GM23338 (cell line): ENCODE measurements around the gene TARS3. TPM values are rescaled to one million over a fixed set of nuclear protein-coding genes. Genes with fewer than 3 reads are reported as not detected.

ENCODE experiments used
- ATAC-seq: fragments of 200-7000 bp; cut with Tn5 transposase; 3 replicates; pipeline ENCODE4 v1.9.1; 2020
- DNase-seq: peaks from one replicate; pipeline ENCODE4 v3.0.0-alpha.2; 2015; ENCODE audit warnings: low spot score
- H2AFZ ChIP-seq: fragments of 200-600 bp; sonication (generic); 2 replicates; pipeline ENCODE4 v1.8.0; 2016; ENCODE audit warnings: antibody characterized with exemption, mild to moderate bottlenecking, moderate library complexity
- H3F3A ChIP-seq: fragments of 200-600 bp; sonication (generic); replicated peaks from 2 replicates; pipeline ENCODE4 v1.8.0; 2017; ENCODE audit warnings: antibody characterized with exemption, mixed run types, low read depth
- H3K27ac ChIP-seq: fragments of 200-600 bp; sonication (generic); 2 replicates; pipeline ENCODE4 v1.6.1; 2016; ENCODE audit warnings: low read depth
- H3K27me3 ChIP-seq: fragments of 200-600 bp; sonication (generic); 2 replicates; pipeline ENCODE4 v1.8.0; 2016; ENCODE audit warnings: mild to moderate bottlenecking, mixed run types, moderate library complexity; ENCODE audit not compliant: insufficient read depth
- H3K36me3 ChIP-seq: fragments of 200-600 bp; sonication (generic); 2 replicates; pipeline ENCODE4 v1.8.0; 2016; ENCODE audit warnings: mild to moderate bottlenecking; ENCODE audit not compliant: insufficient read depth
- H3K4me1 ChIP-seq: fragments of 200-600 bp; sonication (generic); 2 replicates; pipeline ENCODE4 v1.8.0; 2016; ENCODE audit warnings: mild to moderate bottlenecking, moderate library complexity; ENCODE audit not compliant: insufficient read depth
- H3K4me2 ChIP-seq: fragments of 200-600 bp; sonication (generic); 2 replicates; pipeline ENCODE4 v1.7.1; 2017; ENCODE audit warnings: mixed run types
- H3K4me3 ChIP-seq: fragments of 200-600 bp; sonication (generic); 2 replicates; pipeline ENCODE4 v1.6.1; 2016; ENCODE audit warnings: mixed run types
- H3K79me2 ChIP-seq: fragments of 200-600 bp; sonication (generic); replicated peaks from 2 replicates; pipeline ENCODE4 v1.8.0; 2017; ENCODE audit warnings: mild to moderate bottlenecking; ENCODE audit not compliant: insufficient read depth
- H3K9me2 ChIP-seq: fragments of 200-600 bp; sonication (generic); 2 replicates; pipeline ENCODE4 v1.8.0; 2017; ENCODE audit not compliant: insufficient read depth
- H4K20me1 ChIP-seq: fragments of 200-600 bp; sonication (generic); replicated peaks from 2 replicates; pipeline ENCODE4 v1.8.0; 2017; ENCODE audit warnings: mild to moderate bottlenecking; ENCODE audit not compliant: insufficient read depth
- H3K27ac Mint-ChIP-seq: 2 replicates; pipeline ENCODE4 v1.8.0; 2020; ENCODE audit warnings: inconsistent platforms, mild to moderate bottlenecking, moderate library complexity, mixed read lengths
- H3K27me3 Mint-ChIP-seq: 3 replicates; pipeline ENCODE4 v1.8.0; 2022; ENCODE audit warnings: low read depth, mild to moderate bottlenecking, moderate library complexity, mixed read lengths, inconsistent platforms; ENCODE audit not compliant: insufficient read depth, poor library complexity
- H3K36me3 Mint-ChIP-seq: 3 replicates; pipeline ENCODE4 v1.8.0; 2021; ENCODE audit warnings: low read depth, mild to moderate bottlenecking, inconsistent platforms, moderate library complexity, mixed read lengths
- H3K4me1 Mint-ChIP-seq: 3 replicates; pipeline ENCODE4 v1.8.0; 2020; ENCODE audit warnings: mild to moderate bottlenecking, inconsistent platforms, mixed read lengths
- H3K4me3 Mint-ChIP-seq: 3 replicates; pipeline ENCODE4 v1.8.0; 2021; ENCODE audit warnings: moderate library complexity, mild to moderate bottlenecking, inconsistent platforms, mixed read lengths
- H3K9me3 Mint-ChIP-seq: 3 replicates; pipeline ENCODE4 v1.8.0; 2020; ENCODE audit warnings: moderate library complexity, mild to moderate bottlenecking, inconsistent platforms, mixed read lengths
- CREB1 ChIP-seq: fragments of 250-450 bp; sonication (Bioruptor Pico); IDR thresholded peaks from 2 replicates; pipeline ENCODE4 v1.5.0; 2020; ENCODE audit warnings: low read depth, mild to moderate bottlenecking, moderate library complexity
- EZH2 ChIP-seq: fragments of 200-600 bp; sonication (generic); IDR thresholded peaks from one replicate; pipeline ENCODE4 v1.8.0; 2017; ENCODE audit warnings: antibody characterized with exemption, mild to moderate bottlenecking, low read depth; ENCODE audit not compliant: unreplicated experiment
- EZH2phosphoT487 ChIP-seq: fragments of 200-600 bp; sonication (generic); IDR thresholded peaks from one replicate; pipeline ENCODE4 v1.8.1; 2018; ENCODE audit warnings: antibody characterized with exemption; ENCODE audit not compliant: unreplicated experiment
- JUNB ChIP-seq: IDR thresholded peaks from one replicate; pipeline ENCODE4 v1.6.1; 2016; ENCODE audit warnings: antibody characterized with exemption; ENCODE audit not compliant: unreplicated experiment
- NANOG ChIP-seq: IDR thresholded peaks from 2 replicates; pipeline ENCODE4 v1.6.1; 2016; ENCODE audit warnings: antibody characterized with exemption, borderline replicate concordance
- POLR2AphosphoS5 ChIP-seq: IDR thresholded peaks from 2 replicates; pipeline ENCODE4 v1.6.1; 2016; ENCODE audit warnings: antibody characterized with exemption, low read depth
- STAT1 ChIP-seq: IDR thresholded peaks from one replicate; pipeline ENCODE4 v1.6.1; 2016; ENCODE audit warnings: antibody characterized with exemption; ENCODE audit not compliant: unreplicated experiment
- ZNF114 ChIP-seq: fragments of 250-450 bp; sonication (Bioruptor Pico); IDR thresholded peaks from 2 replicates; pipeline ENCODE4 v1.5.0; 2020; ENCODE audit warnings: mild to moderate bottlenecking, moderate library complexity
- ZNF331 ChIP-seq: fragments of 250-450 bp; sonication (Bioruptor Pico); IDR thresholded peaks from 2 replicates; pipeline ENCODE4 v1.5.0; 2020; ENCODE audit warnings: low read depth, mild to moderate bottlenecking, moderate library complexity
- polyA plus RNA-seq: library from polyadenylated mRNA; unstranded; fragments of >200 nt; fragmentation: Nextera tagmentation; extraction: Ambion mirVana; gene quantifications from 2 replicates; pipeline ENCODE4 v1.2.1, GENCODE V29; 2016
- total RNA-seq: library from RNA; depleted of rRNA; stranded (reverse); fragments of >200 nt; shearing (Covaris generic); gene quantifications from 2 replicates; pipeline ENCODE4 v1.2.3, GENCODE V29; 2014
- TF ChIP-seq, protein P1 (sequence below): IDR thresholded peaks from one replicate; pipeline ENCODE4 v1.6.1; 2018; ENCODE audit warnings: antibody characterized with exemption; ENCODE audit not compliant: unreplicated experiment
- TF ChIP-seq, protein P2 (sequence below), 2 experiments: fragments of 200-600 bp in 1 of 2; sonication (generic) in 1 of 2; conservative IDR thresholded peaks; 2 replicates each; pipeline versions ENCODE4 v1.5.1 to v1.6.1; 2016 to 2017; ENCODE audit warnings: antibody characterized with exemption in 2 of 2, low read depth in 2 of 2, mild to moderate bottlenecking in 2 of 2, moderate library complexity in 1 of 2
- TF ChIP-seq, protein P3 (sequence below): fragments of 250-450 bp; sonication (Bioruptor Pico); IDR thresholded peaks from 2 replicates; pipeline ENCODE4 v1.5.0; 2020; ENCODE audit warnings: mild to moderate bottlenecking, moderate library complexity

The TARS3 gene
- total and polyA plus RNA-seq, 2 experiments from 2014 or later = 13.0 to 15.4 TPM

DNA sequence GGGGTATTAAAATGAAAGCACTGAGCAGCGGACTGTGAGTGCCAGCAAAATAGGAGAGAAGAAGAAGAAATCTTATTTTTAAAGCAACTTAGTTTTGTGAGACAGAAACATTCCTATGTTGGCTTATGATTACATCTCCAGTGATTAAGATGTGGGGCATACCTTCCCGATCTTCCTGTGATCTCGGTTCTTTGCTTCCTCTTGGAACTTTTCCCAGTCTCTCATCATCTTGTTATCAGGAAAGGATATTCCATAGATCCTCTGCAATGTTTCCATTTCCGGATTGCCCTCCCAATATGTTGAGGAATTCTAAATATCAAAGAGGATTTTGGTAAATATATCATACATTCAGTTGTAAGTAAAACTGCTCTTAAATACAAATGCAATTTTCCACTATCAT lies 22.2 kb downstream of the TARS3 start:
- no peaks in the 10 kb centered on the region for H3K27me3 Mint-ChIP-seq
- H3K27ac Mint-ChIP-seq = no peak overlapping the region
- no peaks in the 10 kb centered on the region for H3K4me1 ChIP-seq
- H3K36me3 ChIP-seq = peaks cover 7% of the 10 kb centered on the region; the same call in 1 of the 2 replicates
- TF ChIP-seq NANOG = no peak
- H3K79me2 ChIP-seq = no peaks in the 10 kb centered on the region
- H3K36me3 Mint-ChIP-seq = peaks cover 29% of the 10 kb centered on the region
- H3K9me3 Mint-ChIP-seq = no peaks in the 10 kb centered on the region
- no peak overlapping the region for H2AFZ ChIP-seq
- H4K20me1 ChIP-seq = no peaks in the 10 kb centered on the region
- H3K27me3 ChIP-seq = no peaks in the 10 kb centered on the region
- H3K4me1 Mint-ChIP-seq = no peaks in the 10 kb centered on the region
- H3K4me3 ChIP-seq = no peak overlapping the region
- H3K9me2 ChIP-seq = no peaks in the 10 kb centered on the region
- no peak overlapping the region for H3K4me2 ChIP-seq
- no peak overlapping the region for H3K27ac ChIP-seq
- DNase-seq = no peak
- no peaks in the 10 kb centered on the region for H3F3A ChIP-seq
- no peak for ATAC-seq
- H3K4me3 Mint-ChIP-seq = no peak overlapping the region

DNA sequence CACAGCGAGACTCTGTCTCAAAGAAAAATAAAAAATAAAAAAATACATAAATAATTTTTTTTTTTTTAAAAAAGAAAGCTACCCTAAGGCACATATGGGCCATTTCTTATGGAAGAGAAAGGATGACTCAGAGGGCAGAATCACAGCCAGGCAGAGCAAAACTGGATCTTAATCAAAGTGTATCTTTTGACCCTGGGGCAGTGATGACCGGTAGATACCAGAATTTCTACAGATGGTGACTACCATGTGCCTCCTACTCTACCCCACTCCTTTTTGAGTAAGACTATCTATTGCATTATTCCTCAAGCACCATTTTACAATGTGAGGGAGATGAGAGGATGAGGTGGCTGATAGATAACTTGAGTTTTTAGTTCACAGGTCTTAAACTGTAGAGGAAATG lies 26.0 kb downstream of the TARS3 start:
- H3K27ac ChIP-seq = no peak overlapping the region
- no peaks in the 10 kb centered on the region for H3K9me2 ChIP-seq
- DNase-seq (no peak), ATAC-seq (no peak)
- Mint-ChIP-seq H3K9me3 (no peaks in the 10 kb centered on the region), H3K36me3 (peaks cover 30% of the 10 kb centered on the region), H3K4me1 (peaks cover 3% of the 10 kb centered on the region; the same call in 2 of the 3 replicates), H3K27me3 (no peaks in the 10 kb centered on the region), H3K27ac (no peak overlapping the region), H3K4me3 (no peak overlapping the region)
- H2AFZ ChIP-seq = no peak overlapping the region
- H4K20me1 ChIP-seq = no peaks in the 10 kb centered on the region
- no peak overlapping the region for H3K4me3 ChIP-seq
- no peaks in the 10 kb centered on the region for H3K27me3 ChIP-seq
- no peaks in the 10 kb centered on the region for H3K79me2 ChIP-seq
- no peaks in the 10 kb centered on the region for H3F3A ChIP-seq
- peaks cover 16% of the 10 kb centered on the region; the same call in 1 of the 2 replicates for H3K36me3 ChIP-seq
- no peak overlapping the region for H3K4me2 ChIP-seq
- no peaks in the 10 kb centered on the region; the same call in 1 of the 2 replicates for H3K4me1 ChIP-seq
- TF ChIP-seq POLR2AphosphoS5 = no peak
- TF ChIP-seq STAT1 = no peak
- no peak for TF ChIP-seq ZNF331 (CRISPR knock-in tag)
- no peak for TF ChIP-seq ZNF114
- no peak for TF ChIP-seq EZH2phosphoT487
- TF ChIP-seq, protein P1, sequence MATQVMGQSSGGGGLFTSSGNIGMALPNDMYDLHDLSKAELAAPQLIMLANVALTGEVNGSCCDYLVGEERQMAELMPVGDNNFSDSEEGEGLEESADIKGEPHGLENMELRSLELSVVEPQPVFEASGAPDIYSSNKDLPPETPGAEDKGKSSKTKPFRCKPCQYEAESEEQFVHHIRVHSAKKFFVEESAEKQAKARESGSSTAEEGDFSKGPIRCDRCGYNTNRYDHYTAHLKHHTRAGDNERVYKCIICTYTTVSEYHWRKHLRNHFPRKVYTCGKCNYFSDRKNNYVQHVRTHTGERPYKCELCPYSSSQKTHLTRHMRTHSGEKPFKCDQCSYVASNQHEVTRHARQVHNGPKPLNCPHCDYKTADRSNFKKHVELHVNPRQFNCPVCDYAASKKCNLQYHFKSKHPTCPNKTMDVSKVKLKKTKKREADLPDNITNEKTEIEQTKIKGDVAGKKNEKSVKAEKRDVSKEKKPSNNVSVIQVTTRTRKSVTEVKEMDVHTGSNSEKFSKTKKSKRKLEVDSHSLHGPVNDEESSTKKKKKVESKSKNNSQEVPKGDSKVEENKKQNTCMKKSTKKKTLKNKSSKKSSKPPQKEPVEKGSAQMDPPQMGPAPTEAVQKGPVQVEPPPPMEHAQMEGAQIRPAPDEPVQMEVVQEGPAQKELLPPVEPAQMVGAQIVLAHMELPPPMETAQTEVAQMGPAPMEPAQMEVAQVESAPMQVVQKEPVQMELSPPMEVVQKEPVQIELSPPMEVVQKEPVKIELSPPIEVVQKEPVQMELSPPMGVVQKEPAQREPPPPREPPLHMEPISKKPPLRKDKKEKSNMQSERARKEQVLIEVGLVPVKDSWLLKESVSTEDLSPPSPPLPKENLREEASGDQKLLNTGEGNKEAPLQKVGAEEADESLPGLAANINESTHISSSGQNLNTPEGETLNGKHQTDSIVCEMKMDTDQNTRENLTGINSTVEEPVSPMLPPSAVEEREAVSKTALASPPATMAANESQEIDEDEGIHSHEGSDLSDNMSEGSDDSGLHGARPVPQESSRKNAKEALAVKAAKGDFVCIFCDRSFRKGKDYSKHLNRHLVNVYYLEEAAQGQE = no peak
- TF ChIP-seq NANOG = no peak
- TF ChIP-seq, protein P2, sequence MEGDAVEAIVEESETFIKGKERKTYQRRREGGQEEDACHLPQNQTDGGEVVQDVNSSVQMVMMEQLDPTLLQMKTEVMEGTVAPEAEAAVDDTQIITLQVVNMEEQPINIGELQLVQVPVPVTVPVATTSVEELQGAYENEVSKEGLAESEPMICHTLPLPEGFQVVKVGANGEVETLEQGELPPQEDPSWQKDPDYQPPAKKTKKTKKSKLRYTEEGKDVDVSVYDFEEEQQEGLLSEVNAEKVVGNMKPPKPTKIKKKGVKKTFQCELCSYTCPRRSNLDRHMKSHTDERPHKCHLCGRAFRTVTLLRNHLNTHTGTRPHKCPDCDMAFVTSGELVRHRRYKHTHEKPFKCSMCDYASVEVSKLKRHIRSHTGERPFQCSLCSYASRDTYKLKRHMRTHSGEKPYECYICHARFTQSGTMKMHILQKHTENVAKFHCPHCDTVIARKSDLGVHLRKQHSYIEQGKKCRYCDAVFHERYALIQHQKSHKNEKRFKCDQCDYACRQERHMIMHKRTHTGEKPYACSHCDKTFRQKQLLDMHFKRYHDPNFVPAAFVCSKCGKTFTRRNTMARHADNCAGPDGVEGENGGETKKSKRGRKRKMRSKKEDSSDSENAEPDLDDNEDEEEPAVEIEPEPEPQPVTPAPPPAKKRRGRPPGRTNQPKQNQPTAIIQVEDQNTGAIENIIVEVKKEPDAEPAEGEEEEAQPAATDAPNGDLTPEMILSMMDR (conservative IDR thresholded peaks at IDR 0.05; ENCODE audit: low read depth in 2 of 2) = no peak
- TF ChIP-seq JUNB = no peak
- TF ChIP-seq EZH2 = no peak
- TF ChIP-seq, protein P3, sequence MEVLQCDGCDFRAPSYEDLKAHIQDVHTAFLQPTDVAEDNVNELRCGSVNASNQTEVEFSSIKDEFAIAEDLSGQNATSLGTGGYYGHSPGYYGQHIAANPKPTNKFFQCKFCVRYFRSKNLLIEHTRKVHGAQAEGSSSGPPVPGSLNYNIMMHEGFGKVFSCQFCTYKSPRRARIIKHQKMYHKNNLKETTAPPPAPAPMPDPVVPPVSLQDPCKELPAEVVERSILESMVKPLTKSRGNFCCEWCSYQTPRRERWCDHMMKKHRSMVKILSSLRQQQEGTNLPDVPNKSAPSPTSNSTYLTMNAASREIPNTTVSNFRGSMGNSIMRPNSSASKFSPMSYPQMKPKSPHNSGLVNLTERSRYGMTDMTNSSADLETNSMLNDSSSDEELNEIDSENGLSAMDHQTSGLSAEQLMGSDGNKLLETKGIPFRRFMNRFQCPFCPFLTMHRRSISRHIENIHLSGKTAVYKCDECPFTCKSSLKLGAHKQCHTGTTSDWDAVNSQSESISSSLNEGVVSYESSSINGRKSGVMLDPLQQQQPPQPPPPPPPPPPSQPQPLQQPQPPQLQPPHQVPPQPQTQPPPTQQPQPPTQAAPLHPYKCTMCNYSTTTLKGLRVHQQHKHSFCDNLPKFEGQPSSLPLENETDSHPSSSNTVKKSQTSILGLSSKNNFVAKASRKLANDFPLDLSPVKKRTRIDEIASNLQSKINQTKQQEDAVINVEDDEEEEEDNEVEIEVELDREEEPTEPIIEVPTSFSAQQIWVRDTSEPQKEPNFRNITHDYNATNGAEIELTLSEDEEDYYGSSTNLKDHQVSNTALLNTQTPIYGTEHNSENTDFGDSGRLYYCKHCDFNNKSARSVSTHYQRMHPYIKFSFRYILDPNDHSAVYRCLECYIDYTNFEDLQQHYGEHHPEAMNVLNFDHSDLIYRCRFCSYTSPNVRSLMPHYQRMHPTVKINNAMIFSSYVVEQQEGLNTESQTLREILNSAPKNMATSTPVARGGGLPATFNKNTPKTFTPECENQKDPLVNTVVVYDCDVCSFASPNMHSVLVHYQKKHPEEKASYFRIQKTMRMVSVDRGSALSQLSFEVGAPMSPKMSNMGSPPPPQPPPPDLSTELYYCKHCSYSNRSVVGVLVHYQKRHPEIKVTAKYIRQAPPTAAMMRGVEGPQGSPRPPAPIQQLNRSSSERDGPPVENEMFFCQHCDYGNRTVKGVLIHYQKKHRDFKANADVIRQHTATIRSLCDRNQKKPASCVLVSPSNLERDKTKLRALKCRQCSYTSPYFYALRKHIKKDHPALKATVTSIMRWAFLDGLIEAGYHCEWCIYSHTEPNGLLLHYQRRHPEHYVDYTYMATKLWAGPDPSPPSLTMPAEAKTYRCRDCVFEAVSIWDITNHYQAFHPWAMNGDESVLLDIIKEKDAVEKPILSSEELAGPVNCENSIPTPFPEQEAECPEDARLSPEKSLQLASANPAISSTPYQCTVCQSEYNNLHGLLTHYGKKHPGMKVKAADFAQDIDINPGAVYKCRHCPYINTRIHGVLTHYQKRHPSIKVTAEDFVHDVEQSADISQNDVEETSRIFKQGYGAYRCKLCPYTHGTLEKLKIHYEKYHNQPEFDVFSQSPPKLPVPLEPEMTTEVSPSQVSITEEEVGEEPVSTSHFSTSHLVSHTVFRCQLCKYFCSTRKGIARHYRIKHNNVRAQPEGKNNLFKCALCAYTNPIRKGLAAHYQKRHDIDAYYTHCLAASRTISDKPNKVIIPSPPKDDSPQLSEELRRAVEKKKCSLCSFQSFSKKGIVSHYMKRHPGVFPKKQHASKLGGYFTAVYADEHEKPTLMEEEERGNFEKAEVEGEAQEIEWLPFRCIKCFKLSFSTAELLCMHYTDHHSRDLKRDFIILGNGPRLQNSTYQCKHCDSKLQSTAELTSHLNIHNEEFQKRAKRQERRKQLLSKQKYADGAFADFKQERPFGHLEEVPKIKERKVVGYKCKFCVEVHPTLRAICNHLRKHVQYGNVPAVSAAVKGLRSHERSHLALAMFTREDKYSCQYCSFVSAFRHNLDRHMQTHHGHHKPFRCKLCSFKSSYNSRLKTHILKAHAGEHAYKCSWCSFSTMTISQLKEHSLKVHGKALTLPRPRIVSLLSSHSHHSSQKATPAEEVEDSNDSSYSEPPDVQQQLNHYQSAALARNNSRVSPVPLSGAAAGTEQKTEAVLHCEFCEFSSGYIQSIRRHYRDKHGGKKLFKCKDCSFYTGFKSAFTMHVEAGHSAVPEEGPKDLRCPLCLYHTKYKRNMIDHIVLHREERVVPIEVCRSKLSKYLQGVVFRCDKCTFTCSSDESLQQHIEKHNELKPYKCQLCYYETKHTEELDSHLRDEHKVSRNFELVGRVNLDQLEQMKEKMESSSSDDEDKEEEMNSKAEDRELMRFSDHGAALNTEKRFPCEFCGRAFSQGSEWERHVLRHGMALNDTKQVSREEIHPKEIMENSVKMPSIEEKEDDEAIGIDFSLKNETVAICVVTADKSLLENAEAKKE (CRISPR knock-in tag) = no peak
- TF ChIP-seq CREB1 (CRISPR knock-in tag) = no peak
